Thymus (tissue), 2 donors: ENCODE results near the gene NHERF2. TPM values are rescaled to one million over a fixed set of nuclear protein-coding genes. Genes with fewer than 3 reads are reported as not detected.

Experiments
- polyA plus RNA-seq: library from polyadenylated mRNA; stranded (reverse); fragments of 200-250 nt; gene quantifications from one replicate; pipeline ENCODE4 v1.2.3, GENCODE V29; 2013
- total RNA-seq: library from RNA; stranded (reverse); fragments of 120-200 nt; gene quantifications from one replicate; pipeline ENCODE4 v1.2.4, GENCODE V29; 2013
- donor health status: healthy.

NHERF2 gene
- total and polyA plus RNA-seq, 2 donors, result 6.3 to 23.4 TPM

Other genes starting within 250 kb of the NHERF2 start
Only the 30 nearest of the 31 such genes appear.
- 73.9 TPM for gene NUBP2, start 243.9 kb upstream of the NHERF2 start, total RNA-seq
- gene NUBP2, start 243.9 kb upstream of the NHERF2 start, polyA plus RNA-seq, result 80.6 TPM
- 4.0 TPM for gene IGFALS, start 233.2 kb upstream of the NHERF2 start, total RNA-seq
- gene IGFALS, start 233.2 kb upstream of the NHERF2 start, polyA plus RNA-seq, result 1.9 TPM
- gene HAGH, start 200.1 kb upstream of the NHERF2 start, total RNA-seq, result 51.6 TPM
- 69.5 TPM for gene HAGH, start 200.1 kb upstream of the NHERF2 start, polyA plus RNA-seq
- 22.5 TPM for gene FAHD1, start 199.7 kb upstream of the NHERF2 start, total RNA-seq
- 23.6 TPM for gene FAHD1, start 199.7 kb upstream of the NHERF2 start, polyA plus RNA-seq
- 1.1 TPM for gene MEIOB, start 154.7 kb upstream of the NHERF2 start, total RNA-seq
- gene MEIOB, start 154.7 kb upstream of the NHERF2 start, polyA plus RNA-seq, result 1.3 TPM
- gene HS3ST6, start 108.5 kb upstream of the NHERF2 start, total RNA-seq, result 0.38 TPM
- gene HS3ST6, start 108.5 kb upstream of the NHERF2 start, polyA plus RNA-seq, result 1.3 TPM
- gene MSRB1, start 83.7 kb upstream of the NHERF2 start, total RNA-seq, result 10.7 TPM
- 44.2 TPM for gene MSRB1, start 83.7 kb upstream of the NHERF2 start, polyA plus RNA-seq
- gene RPL3L, start 72.2 kb upstream of the NHERF2 start, total RNA-seq, result not detected
- gene RPL3L, start 72.2 kb upstream of the NHERF2 start, polyA plus RNA-seq, result 0.66 TPM
- gene NDUFB10, start 67.4 kb upstream of the NHERF2 start, total RNA-seq, result 103 TPM
- 129 TPM for gene NDUFB10, start 67.4 kb upstream of the NHERF2 start, polyA plus RNA-seq
- gene RPS2, start 62.1 kb upstream of the NHERF2 start, total RNA-seq, result 2,266 TPM
- 2,485 TPM for gene RPS2, start 62.1 kb upstream of the NHERF2 start, polyA plus RNA-seq
- not detected for gene RNF151, start 60.0 kb upstream of the NHERF2 start, total RNA-seq
- 0.82 TPM for gene RNF151, start 60.0 kb upstream of the NHERF2 start, polyA plus RNA-seq
- gene TBL3, start 54.8 kb upstream of the NHERF2 start, total RNA-seq, result 28.4 TPM
- gene TBL3, start 54.8 kb upstream of the NHERF2 start, polyA plus RNA-seq, result 52.3 TPM
- 2.2 TPM for gene NOXO1, start 45.4 kb upstream of the NHERF2 start, total RNA-seq
- gene NOXO1, start 45.4 kb upstream of the NHERF2 start, polyA plus RNA-seq, result 5.7 TPM
- gene GFER, start 42.7 kb upstream of the NHERF2 start, total RNA-seq, result 16.1 TPM
- gene GFER, start 42.7 kb upstream of the NHERF2 start, polyA plus RNA-seq, result 28.0 TPM
- gene SYNGR3, start 36.9 kb upstream of the NHERF2 start, total RNA-seq, result 1.2 TPM
- 2.7 TPM for gene SYNGR3, start 36.9 kb upstream of the NHERF2 start, polyA plus RNA-seq
- 5.7 TPM for gene ZNF598, start 17.1 kb upstream of the NHERF2 start, total RNA-seq
- gene ZNF598, start 17.1 kb upstream of the NHERF2 start, polyA plus RNA-seq, result 46.2 TPM
- gene NPW, start 7.1 kb upstream of the NHERF2 start, total RNA-seq, result 0.66 TPM
- 1.2 TPM for gene NPW, start 7.1 kb upstream of the NHERF2 start, polyA plus RNA-seq
- 32.7 TPM for gene NTHL1, start 20.9 kb downstream of the NHERF2 start, total RNA-seq
- 32.7 TPM for gene NTHL1, start 20.9 kb downstream of the NHERF2 start, polyA plus RNA-seq
- 22.7 TPM for gene TSC2, start 21.1 kb downstream of the NHERF2 start, total RNA-seq
- gene TSC2, start 21.1 kb downstream of the NHERF2 start, polyA plus RNA-seq, result 61.8 TPM
- 13.4 TPM for gene PKD1, start 109.0 kb downstream of the NHERF2 start, total RNA-seq
- 35.3 TPM for gene PKD1, start 109.0 kb downstream of the NHERF2 start, polyA plus RNA-seq
- 0.28 TPM for gene RAB26, start 121.7 kb downstream of the NHERF2 start, total RNA-seq
- 2.6 TPM for gene RAB26, start 121.7 kb downstream of the NHERF2 start, polyA plus RNA-seq
- 22.3 TPM for gene TRAF7, start 128.9 kb downstream of the NHERF2 start, total RNA-seq
- gene TRAF7, start 128.9 kb downstream of the NHERF2 start, polyA plus RNA-seq, result 23.9 TPM
- 0.05 TPM for gene CASKIN1, start 169.7 kb downstream of the NHERF2 start, total RNA-seq
- 0.48 TPM for gene CASKIN1, start 169.7 kb downstream of the NHERF2 start, polyA plus RNA-seq
- 20.3 TPM for gene MLST8, start 178.6 kb downstream of the NHERF2 start, total RNA-seq
- gene MLST8, start 178.6 kb downstream of the NHERF2 start, polyA plus RNA-seq, result 34.6 TPM
- 4.0 TPM for gene BRICD5, start 184.0 kb downstream of the NHERF2 start, total RNA-seq
- 21.3 TPM for gene BRICD5, start 184.0 kb downstream of the NHERF2 start, polyA plus RNA-seq
- gene PGP, start 187.9 kb downstream of the NHERF2 start, total RNA-seq, result 12.4 TPM
- 12.9 TPM for gene PGP, start 187.9 kb downstream of the NHERF2 start, polyA plus RNA-seq
- gene E4F1, start 196.7 kb downstream of the NHERF2 start, total RNA-seq, result 26.5 TPM
- gene E4F1, start 196.7 kb downstream of the NHERF2 start, polyA plus RNA-seq, result 42.3 TPM
- 0.99 TPM for gene DNASE1L2, start 209.5 kb downstream of the NHERF2 start, total RNA-seq
- 3.5 TPM for gene DNASE1L2, start 209.5 kb downstream of the NHERF2 start, polyA plus RNA-seq
- 31.1 TPM for gene ECI1, start 224.7 kb downstream of the NHERF2 start, total RNA-seq
- 47.0 TPM for gene ECI1, start 224.7 kb downstream of the NHERF2 start, polyA plus RNA-seq
- 87.2 TPM for gene RNPS1, start 241.2 kb downstream of the NHERF2 start, total RNA-seq
- 130 TPM for gene RNPS1, start 241.2 kb downstream of the NHERF2 start, polyA plus RNA-seq